Hepatocyte (in vitro differentiated cells): ENCODE measurements around the gene ATXN10.

Experiments used
- CTCF ChIP-seq: fragments of 200-600 bp; sonication (generic); IDR thresholded peaks from 2 replicates; pipeline ENCODE4 v1.5.1; 2016; ENCODE audit warnings: antibody characterized with exemption, mild to moderate bottlenecking; ENCODE audit not compliant: poor library complexity
- EZH2phosphoT487 ChIP-seq: fragments of 200-600 bp; sonication (generic); IDR thresholded peaks from one replicate; pipeline ENCODE4 v1.6.1; 2018; ENCODE audit warnings: antibody characterized with exemption, mild to moderate bottlenecking, low read depth, moderate library complexity; ENCODE audit not compliant: unreplicated experiment, severe bottlenecking

GRCh38 chr22:45859231-45860161 lies 187.9 kb downstream of the ATXN10 start:
- TF ChIP-seq EZH2phosphoT487: no peak
- TF ChIP-seq CTCF: no peak
